ENCODE results near the gene SMTN. TPM values are rescaled to one million over a fixed set of nuclear protein-coding genes. Genes with fewer than 3 reads are reported as not detected.
"Not testable (repeated sequence)": the region's sequence is repeated elsewhere in the genome, so short reads cannot be mapped to it uniquely, and the experiment has no call there.

The SMTN gene
- total and polyA plus RNA-seq, 7 experiments from 2014 or later: 1.1 to 14.9 (median 4.4) TPM

DNA sequence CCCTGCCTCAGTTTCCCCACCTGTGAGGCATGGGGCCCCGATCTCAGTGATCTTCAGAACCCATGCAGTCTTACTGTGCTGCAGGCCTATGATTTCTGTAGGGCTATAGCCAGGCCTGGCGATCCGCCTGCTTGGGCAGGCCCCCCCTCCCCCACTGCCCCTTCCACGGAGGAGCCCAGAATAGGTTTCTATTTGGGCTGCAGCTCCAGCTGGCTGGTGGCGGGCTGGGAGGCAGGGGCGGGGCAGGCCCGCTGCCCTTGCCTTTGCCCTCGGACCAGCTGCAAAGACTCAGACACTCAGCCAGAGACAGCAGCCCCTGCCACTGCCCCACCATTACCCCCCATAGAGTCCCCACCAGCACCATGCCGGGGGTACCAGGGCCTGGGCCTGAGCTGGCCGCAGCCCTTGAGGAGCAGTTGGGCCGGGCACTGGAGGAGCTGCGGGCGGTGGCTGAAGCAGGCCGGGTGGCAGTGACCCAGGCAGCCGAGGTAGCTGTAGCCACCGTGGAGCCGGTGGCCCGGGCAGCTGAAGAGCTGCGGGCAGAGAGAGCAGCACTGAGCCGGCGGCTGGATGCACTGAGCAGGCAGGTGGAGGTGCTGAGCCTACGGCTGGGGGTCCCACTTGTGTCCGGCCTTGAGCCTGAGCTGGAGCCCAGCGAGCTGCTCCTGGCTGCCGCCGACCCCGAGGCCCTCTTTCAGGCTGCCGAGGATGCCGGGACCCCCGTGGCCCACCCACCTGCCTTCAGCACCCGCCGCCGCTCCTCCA lies 12.2 kb downstream of the SMTN start:
- ChIA-PET CTCF (interaction anchor here (2.0 kb wide), 1 partner anchor 11 kb away, joined by 7 read pairs; no protein-coding TSS in a partner anchor), POLR2A (interaction anchor here (0.6 kb wide), 1 partner anchor 137 kb away, joined by 3 read pairs; no protein-coding TSS in a partner anchor)
- Histone ChIP-seq H3K36me3 (ENCODE audit: control insufficient read depth in 2 of 3, insufficient read depth in 3 of 3, low read length in 3 of 3) (no peaks in the 10 kb centered on the region), H3K27ac (ENCODE audit: low read depth, low read length) (no peak overlapping the region), H3K9me3 (ENCODE audit: control insufficient read depth in 2 of 3, low read length in 3 of 3) (no peaks in the 10 kb centered on the region), H3K4me1 (ENCODE audit: control insufficient read depth in 2 of 2, insufficient read depth in 2 of 2, low read length in 2 of 2) (no peaks in the 10 kb centered on the region), H3K27me3 (ENCODE audit: control insufficient read depth in 2 of 2, insufficient read depth in 2 of 2, low read length in 2 of 2) (no peaks in the 10 kb centered on the region), H3K4me3 (ENCODE audit: low read length) (no peak overlapping the region)
- Mint-ChIP-seq H3K4me3 (no peak overlapping the region), H3K9me3 (no peaks in the 10 kb centered on the region), H3K36me3 (peaks cover 0 to 8% (median 0%) of the 10 kb centered on the region in 5 donors), H3K27ac (no peak overlapping the region), H3K27me3 (no peaks in the 10 kb centered on the region), H3K4me1 (peaks cover 0 to 2% (median 0%) of the 10 kb centered on the region in 7 donors)
- DNase-seq (no peak), ATAC-seq (no peak)
- intact Hi-C loops (cut with micrococcal nuclease): no loop called here

DNA sequence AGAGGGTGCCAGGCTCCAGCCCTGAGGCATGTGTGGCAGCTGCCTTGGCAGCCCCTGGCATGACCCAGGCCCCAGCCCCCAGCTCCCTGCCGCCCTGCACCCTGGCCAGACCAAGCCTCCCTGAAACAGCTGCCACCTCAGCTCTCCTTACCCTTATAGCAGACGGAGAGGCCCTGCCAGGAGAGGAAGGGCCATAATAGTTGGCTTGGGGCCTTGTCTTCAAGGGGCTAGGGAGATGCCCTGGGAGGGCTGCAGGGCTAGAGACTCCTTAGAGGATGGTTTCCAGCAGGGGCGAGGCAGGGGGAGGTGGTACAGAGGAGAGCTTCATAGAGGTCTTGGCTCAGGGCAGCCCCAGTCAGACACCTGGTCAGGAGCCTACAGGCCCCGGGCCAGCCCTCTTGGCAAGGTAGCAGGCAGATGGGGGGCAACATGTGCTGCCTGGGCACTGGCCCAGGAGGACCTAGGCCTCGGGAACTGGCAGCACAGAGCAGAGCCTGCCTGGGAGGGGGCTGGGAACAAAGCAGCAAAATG lies 13.0 kb downstream of the SMTN start:
- Mint-ChIP-seq H3K4me1 (peaks cover 0 to 2% (median 0%) of the 10 kb centered on the region in 7 donors), H3K36me3 (peaks cover 0 to 8% (median 0%) of the 10 kb centered on the region in 5 donors), H3K4me3 (no peak overlapping the region), H3K9me3 (no peaks in the 10 kb centered on the region), H3K27me3 (no peaks in the 10 kb centered on the region), H3K27ac (no peak overlapping the region)
- Histone ChIP-seq H3K4me1 (ENCODE audit: control insufficient read depth in 2 of 2, insufficient read depth in 2 of 2, low read length in 2 of 2) (no peaks in the 10 kb centered on the region), H3K9me3 (ENCODE audit: control insufficient read depth in 2 of 3, low read length in 3 of 3) (no peaks in the 10 kb centered on the region), H3K27ac (ENCODE audit: low read depth, low read length) (no peak overlapping the region), H3K4me3 (ENCODE audit: low read length) (no peak overlapping the region), H3K27me3 (ENCODE audit: control insufficient read depth in 2 of 2, insufficient read depth in 2 of 2, low read length in 2 of 2) (no peaks in the 10 kb centered on the region), H3K36me3 (ENCODE audit: control insufficient read depth in 2 of 3, insufficient read depth in 3 of 3, low read length in 3 of 3) (no peaks in the 10 kb centered on the region)
- POLR2A ChIA-PET: interaction anchor here (0.5 kb wide), 1 partner anchor 36 kb away, joined by 4 read pairs; no protein-coding TSS in a partner anchor
- CTCF ChIA-PET: interaction anchor here (0.8 to 2.0 kb wide), 2 partner anchors 10 to 138 kb away, joined by 3 to 5 read pairs; no protein-coding TSS in a partner anchor
- ATAC-seq (no peak), DNase-seq (no peak)
- intact Hi-C loops (cut with micrococcal nuclease): no loop called here

DNA sequence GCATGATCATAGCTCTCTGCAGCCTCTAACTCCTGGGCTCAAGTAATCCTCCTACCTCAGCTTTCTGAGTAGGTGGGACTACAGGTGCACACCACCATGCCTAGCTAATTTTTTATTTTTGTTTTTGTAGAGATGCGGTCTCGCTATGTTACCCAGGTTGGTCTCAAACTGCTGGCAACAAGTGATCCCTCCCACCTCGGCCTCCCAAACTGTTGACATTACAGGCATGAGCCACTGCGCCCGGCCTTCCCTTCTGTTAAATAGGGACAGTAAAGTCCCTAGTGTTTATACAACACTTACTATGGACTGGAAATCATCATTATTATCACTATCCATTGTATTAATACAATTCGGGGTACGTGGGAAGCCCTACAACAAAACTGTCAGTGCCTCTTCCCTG lies 13.6 kb downstream of the SMTN start:
- no peaks in the 10 kb centered on the region for H3K27me3 ChIP-seq (ENCODE audit: control insufficient read depth in 2 of 2, insufficient read depth in 2 of 2, low read length in 2 of 2)
- no peak overlapping the region for H3K4me3 ChIP-seq (ENCODE audit: low read length)
- Mint-ChIP-seq H3K36me3 (peaks cover 0 to 8% (median 0%) of the 10 kb centered on the region in 5 donors), H3K27me3 (no peaks in the 10 kb centered on the region), H3K4me3 (no peak overlapping the region), H3K4me1 (peaks cover 0 to 2% (median 0%) of the 10 kb centered on the region in 7 donors), H3K27ac (peak overlapping the region in 1 of 9 donors; percentile 51), H3K9me3 (no peaks in the 10 kb centered on the region)
- DNase-seq: no peak
- ChIA-PET POLR2A (interaction anchor here (0.5 kb wide), 1 partner anchor 35 kb away, joined by 4 read pairs; no protein-coding TSS in a partner anchor), CTCF (interaction anchor here (0.8 to 2.0 kb wide), 3 partner anchors 11 to 460 kb away, joined by 3 to 5 read pairs (median 3); no protein-coding TSS in a partner anchor)
- H3K27ac ChIP-seq (ENCODE audit: low read depth, low read length): no peak overlapping the region
- intact Hi-C loops (cut with micrococcal nuclease): no loop called here
- no peaks in the 10 kb centered on the region for H3K4me1 ChIP-seq (ENCODE audit: control insufficient read depth in 2 of 2, insufficient read depth in 2 of 2, low read length in 2 of 2)
- no peaks in the 10 kb centered on the region for H3K36me3 ChIP-seq (ENCODE audit: control insufficient read depth in 2 of 3, insufficient read depth in 3 of 3, low read length in 3 of 3)
- H3K9me3 ChIP-seq (ENCODE audit: control insufficient read depth in 2 of 3, low read length in 3 of 3): no peaks in the 10 kb centered on the region
- ATAC-seq: no peak

DNA sequence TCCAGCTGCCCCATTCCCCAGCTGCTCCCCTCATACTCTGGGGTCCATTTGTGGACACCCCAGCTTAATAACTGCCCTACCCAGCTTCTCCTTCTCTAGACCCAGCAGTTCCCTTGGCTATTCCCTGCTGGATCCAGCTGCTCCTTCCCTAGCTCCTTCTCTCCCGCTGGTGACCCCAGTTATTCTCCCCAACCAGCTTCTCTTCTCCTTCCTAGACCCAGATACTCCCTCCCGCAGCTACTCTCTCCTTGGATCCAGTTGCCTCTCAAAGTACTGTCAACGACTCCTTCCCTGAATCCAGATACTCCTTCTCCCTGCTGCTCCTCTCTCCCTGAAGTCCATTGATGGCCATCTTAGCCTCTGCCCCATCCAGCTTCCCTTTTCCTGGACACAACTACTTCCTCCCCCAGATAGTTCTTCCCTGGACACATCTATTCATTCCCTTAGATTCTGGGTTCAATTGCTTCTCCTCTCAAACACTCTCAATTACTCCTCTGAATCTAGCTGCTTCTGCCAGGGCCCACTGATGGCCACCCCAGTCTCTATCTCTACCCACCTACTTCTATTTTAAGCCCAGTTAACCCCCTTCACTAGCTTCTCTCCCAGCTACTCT lies 14.6 kb downstream of the SMTN start:
- H3K4me1 ChIP-seq (ENCODE audit: control insufficient read depth in 2 of 2, insufficient read depth in 2 of 2, low read length in 2 of 2): no peaks in the 10 kb centered on the region
- intact Hi-C loops (cut with micrococcal nuclease): no loop called here
- H3K36me3 ChIP-seq (ENCODE audit: control insufficient read depth in 2 of 3, insufficient read depth in 3 of 3, low read length in 3 of 3): no peaks in the 10 kb centered on the region
- Mint-ChIP-seq H3K4me3 (no peak overlapping the region), H3K27ac (no peak overlapping the region), H3K36me3 (peaks cover 0 to 8% (median 0%) of the 10 kb centered on the region in 5 donors), H3K9me3 (no peaks in the 10 kb centered on the region), H3K4me1 (peaks cover 0 to 2% (median 0%) of the 10 kb centered on the region in 7 donors), H3K27me3 (no peaks in the 10 kb centered on the region)
- H3K9me3 ChIP-seq (ENCODE audit: control insufficient read depth in 2 of 3, low read length in 3 of 3): no peaks in the 10 kb centered on the region
- ChIA-PET POLR2A (interaction anchor here (0.5 to 1.5 kb wide), 2 partner anchors 12 to 50 kb away, joined by 3 to 7 read pairs; partner anchors contain the start of gene SELENOM), CTCF (interaction anchor here (0.6 to 2.0 kb wide), 4 partner anchors 76 to 461 kb away, joined by 3 to 5 read pairs (median 4); no protein-coding TSS in a partner anchor)
- no peak overlapping the region for H3K4me3 ChIP-seq (ENCODE audit: low read length)
- ATAC-seq (no peak), DNase-seq (no peak)
- H3K27me3 ChIP-seq (ENCODE audit: control insufficient read depth in 2 of 2, insufficient read depth in 2 of 2, low read length in 2 of 2): no peaks in the 10 kb centered on the region
- H3K27ac ChIP-seq (ENCODE audit: low read depth, low read length): no peak overlapping the region

DNA sequence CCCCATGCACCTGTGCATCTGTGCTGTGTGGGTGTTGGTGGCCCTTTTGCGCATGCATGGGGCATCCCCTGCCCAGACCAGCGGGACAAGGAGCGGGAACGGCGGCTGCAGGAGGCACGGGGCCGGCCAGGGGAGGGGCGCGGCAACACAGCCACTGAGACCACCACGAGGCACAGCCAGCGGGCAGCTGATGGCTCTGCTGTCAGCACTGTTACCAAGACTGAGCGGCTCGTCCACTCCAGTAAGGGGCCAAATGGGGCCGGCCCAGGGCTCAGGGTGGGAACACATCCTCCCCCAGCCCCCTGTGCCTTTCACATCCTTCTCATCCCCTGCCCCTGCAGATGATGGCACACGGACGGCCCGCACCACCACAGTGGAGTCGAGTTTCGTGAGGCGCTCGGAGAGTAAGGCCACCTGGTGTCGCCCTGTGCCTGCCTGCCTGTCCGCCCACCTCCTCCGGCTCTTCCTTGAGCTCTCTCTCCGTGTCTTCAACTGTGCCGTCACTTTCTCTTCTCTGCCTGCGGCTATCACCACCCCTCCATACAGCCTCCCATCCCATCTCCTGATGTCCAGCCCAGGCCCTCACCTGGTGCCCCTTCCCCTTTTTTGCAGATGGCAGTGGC lies 15.7 kb downstream of the SMTN start:
- H3K27ac Mint-ChIP-seq: no peak overlapping the region
- H3K27me3 Mint-ChIP-seq: no peaks in the 10 kb centered on the region
- peaks cover 0 to 8% (median 0%) of the 10 kb centered on the region in 5 donors for H3K36me3 Mint-ChIP-seq
- intact Hi-C loops (cut with micrococcal nuclease): no loop called here
- H3K27ac ChIP-seq (ENCODE audit: low read depth, low read length): no peak overlapping the region
- CTCF ChIA-PET: no interaction called here
- POLR2A ChIA-PET: interaction anchor here (0.6 to 1.5 kb wide), 2 partner anchors 11 to 197 kb away, joined by 3 to 7 read pairs; partner anchors contain the start of gene SELENOM
- no peaks in the 10 kb centered on the region for H3K36me3 ChIP-seq (ENCODE audit: control insufficient read depth in 2 of 3, insufficient read depth in 3 of 3, low read length in 3 of 3)
- no peaks in the 10 kb centered on the region for H3K27me3 ChIP-seq (ENCODE audit: control insufficient read depth in 2 of 2, insufficient read depth in 2 of 2, low read length in 2 of 2)
- ATAC-seq (no peak), DNase-seq (no peak)
- H3K9me3 ChIP-seq (ENCODE audit: control insufficient read depth in 2 of 3, low read length in 3 of 3): no peaks in the 10 kb centered on the region
- H3K4me3 Mint-ChIP-seq: no peak overlapping the region
- H3K9me3 Mint-ChIP-seq: no peaks in the 10 kb centered on the region
- no peaks in the 10 kb centered on the region for H3K4me1 ChIP-seq (ENCODE audit: control insufficient read depth in 2 of 2, insufficient read depth in 2 of 2, low read length in 2 of 2)
- no peak overlapping the region for H3K4me3 ChIP-seq (ENCODE audit: low read length)
- peaks cover 0 to 2% (median 0%) of the 10 kb centered on the region in 7 donors for H3K4me1 Mint-ChIP-seq

DNA sequence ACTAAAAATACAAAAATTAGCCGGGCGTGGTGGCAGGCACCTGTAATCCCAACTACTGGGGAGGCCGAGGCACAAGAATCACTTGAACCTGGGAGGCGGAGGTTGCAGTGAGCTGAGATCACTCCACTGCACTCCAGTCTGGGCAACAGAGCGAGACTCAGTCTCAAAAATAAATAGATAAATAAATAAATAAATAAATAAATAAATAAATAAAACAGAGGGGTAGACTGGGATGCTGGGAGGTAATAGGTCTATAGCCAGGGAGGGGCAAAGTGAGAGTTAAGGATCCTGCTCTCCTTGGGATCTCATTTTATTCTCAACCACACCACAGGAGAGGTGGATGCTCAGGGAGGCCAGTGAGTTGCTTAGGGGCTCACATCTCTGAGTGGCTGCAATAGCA lies 16.4 kb downstream of the SMTN start:
- H3K27ac ChIP-seq (ENCODE audit: low read depth, low read length); H3K27me3 Mint-ChIP-seq; H3K27me3 ChIP-seq (ENCODE audit: control insufficient read depth in 2 of 2, insufficient read depth in 2 of 2, low read length in 2 of 2); H3K9me3 ChIP-seq (ENCODE audit: control insufficient read depth in 2 of 3, low read length in 3 of 3); H3K4me3 ChIP-seq (ENCODE audit: low read length); DNase-seq; CTCF ChIA-PET; ATAC-seq; H3K9me3 Mint-ChIP-seq; intact Hi-C loops (cut with micrococcal nuclease); H3K36me3 Mint-ChIP-seq; H3K27ac Mint-ChIP-seq; H3K36me3 ChIP-seq (ENCODE audit: control insufficient read depth in 2 of 3, insufficient read depth in 3 of 3, low read length in 3 of 3); H3K4me1 Mint-ChIP-seq; H3K4me3 Mint-ChIP-seq; H3K4me1 ChIP-seq (ENCODE audit: control insufficient read depth in 2 of 2, insufficient read depth in 2 of 2, low read length in 2 of 2): not testable (repeated sequence)
- POLR2A ChIA-PET: interaction anchor here (0.6 kb wide), 1 partner anchor 196 kb away, joined by 3 read pairs; no protein-coding TSS in a partner anchor
